Spleen (tissue), 7 donors: ENCODE data around the gene HOXA1.
"Not testable (repeated sequence)": the region's sequence is repeated elsewhere in the genome, so short reads cannot be mapped to it uniquely, and the experiment has no call there.

ENCODE experiments used
- POLR2A ChIP-seq, 3 donors: fragments of 450-650 bp; IDR thresholded peaks; one replicate each; pipeline ENCODE4 v1.5.1; 2017; ENCODE audit warnings: antibody characterized with exemption in 3 of 3, mild to moderate bottlenecking in 1 of 3
- TF ChIP-seq, protein P1 (sequence below), 11 experiments: fragments of 200-600 bp in 7 of 11; fragments of 450-650 bp in 4 of 11; sonication (generic) in 4 of 11; IDR thresholded peaks in 8 of 11; conservative IDR thresholded peaks in 3 of 11; 1 replicate in 7 of 11; 2 replicates in 4 of 11; pipeline versions ENCODE4 v1.4.0 to v1.8.0; 2016 to 2021; ENCODE audit warnings: antibody characterized with exemption in 11 of 11, inconsistent platforms in 4 of 11, mild to moderate bottlenecking in 1 of 11
- donor health status: DM: no; HTN: no; CAD: no; lungs with moderate emphysema.
- donor health status: DM: no; HTN: no; CAD: no.
- donor health status: DM: no; HTN: no; CAD: no.

DNA sequence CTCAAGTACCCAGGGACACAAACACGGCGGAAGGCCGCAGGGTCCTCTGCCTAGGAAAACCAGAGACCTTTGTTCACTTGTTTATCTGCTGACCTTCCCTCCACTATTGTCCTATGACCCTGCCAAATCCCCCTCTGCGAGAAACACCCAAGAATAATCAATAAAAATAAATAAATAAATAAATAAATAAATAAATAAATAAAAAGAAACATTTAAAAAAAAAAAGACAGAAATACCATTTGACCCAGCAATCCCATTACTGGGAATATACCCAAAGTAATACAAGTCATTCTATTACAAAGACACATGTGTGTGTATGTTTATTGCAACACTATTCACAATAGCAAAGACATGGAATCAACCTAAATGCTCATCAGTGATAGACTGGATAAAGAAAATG lies 49.8 kb downstream of the HOXA1 start:
- TF ChIP-seq, protein P1, sequence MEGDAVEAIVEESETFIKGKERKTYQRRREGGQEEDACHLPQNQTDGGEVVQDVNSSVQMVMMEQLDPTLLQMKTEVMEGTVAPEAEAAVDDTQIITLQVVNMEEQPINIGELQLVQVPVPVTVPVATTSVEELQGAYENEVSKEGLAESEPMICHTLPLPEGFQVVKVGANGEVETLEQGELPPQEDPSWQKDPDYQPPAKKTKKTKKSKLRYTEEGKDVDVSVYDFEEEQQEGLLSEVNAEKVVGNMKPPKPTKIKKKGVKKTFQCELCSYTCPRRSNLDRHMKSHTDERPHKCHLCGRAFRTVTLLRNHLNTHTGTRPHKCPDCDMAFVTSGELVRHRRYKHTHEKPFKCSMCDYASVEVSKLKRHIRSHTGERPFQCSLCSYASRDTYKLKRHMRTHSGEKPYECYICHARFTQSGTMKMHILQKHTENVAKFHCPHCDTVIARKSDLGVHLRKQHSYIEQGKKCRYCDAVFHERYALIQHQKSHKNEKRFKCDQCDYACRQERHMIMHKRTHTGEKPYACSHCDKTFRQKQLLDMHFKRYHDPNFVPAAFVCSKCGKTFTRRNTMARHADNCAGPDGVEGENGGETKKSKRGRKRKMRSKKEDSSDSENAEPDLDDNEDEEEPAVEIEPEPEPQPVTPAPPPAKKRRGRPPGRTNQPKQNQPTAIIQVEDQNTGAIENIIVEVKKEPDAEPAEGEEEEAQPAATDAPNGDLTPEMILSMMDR (IDR thresholded peaks at IDR 0.05 in 8 of 11, conservative IDR thresholded peaks at IDR 0.05 in 3 of 11) = not testable (repeated sequence)
- not testable (repeated sequence) for TF ChIP-seq POLR2A (IDR thresholded peaks at IDR 0.05)
